Lung (tissue), 12 donors: Measurements from ENCODE around the gene WNK2. TPM values are rescaled to one million over a fixed set of nuclear protein-coding genes. Genes with fewer than 3 reads are reported as not detected.

ENCODE experiments used
- ATAC-seq: fragments of 200-7000 bp; cut with Tn5 transposase; one replicate; pipeline ENCODE4 v1.9.1; 2020; ENCODE audit warnings: moderate number of reproducible peaks; ENCODE audit not compliant: insufficient read depth, low FRiP score
- DNase-seq, 3 donors: peaks; one replicate each; pipeline ENCODE4 v3.0.0-alpha.2; 2013 to 2017
- H3K27ac ChIP-seq, 2 donors: one replicate each; pipeline ENCODE4 v1.5.1; 2013; ENCODE audit warnings: mild to moderate bottlenecking in 2 of 2, moderate library complexity in 2 of 2, control low read depth in 1 of 2, inconsistent platforms in 1 of 2, low read depth in 1 of 2, low read length in 1 of 2
- H3K27me3 ChIP-seq, 3 donors: one replicate each; pipeline ENCODE4 v1.5.1; 2013; ENCODE audit warnings: low read length in 2 of 3; ENCODE audit not compliant: control insufficient read depth in 3 of 3, insufficient read depth in 3 of 3
- H3K36me3 ChIP-seq, 4 donors: one replicate each; pipeline ENCODE4 v1.5.1; 2013; ENCODE audit warnings: low read length in 4 of 4, mild to moderate bottlenecking in 1 of 4, moderate library complexity in 1 of 4; ENCODE audit not compliant: control insufficient read depth in 4 of 4, insufficient read depth in 4 of 4
- H3K4me1 ChIP-seq, 5 donors: one replicate each; pipeline ENCODE4 v1.5.1; 2013; ENCODE audit warnings: low read length in 5 of 5, mild to moderate bottlenecking in 2 of 5, moderate library complexity in 1 of 5; ENCODE audit not compliant: control insufficient read depth in 5 of 5, insufficient read depth in 5 of 5
- H3K4me3 ChIP-seq: one replicate; pipeline ENCODE4 v1.5.1; 2013; ENCODE audit warnings: mild to moderate bottlenecking, control low read depth, moderate library complexity
- H3K9ac ChIP-seq, 2 donors: one replicate each; pipeline ENCODE4 v1.5.1; 2013; ENCODE audit warnings: low read length in 2 of 2, control low read depth in 1 of 2; ENCODE audit not compliant: insufficient read depth in 1 of 2
- H3K9me3 ChIP-seq, 4 donors: one replicate each; pipeline ENCODE4 v1.5.1; 2013; ENCODE audit warnings: low read length in 3 of 4, mild to moderate bottlenecking in 1 of 4, moderate library complexity in 1 of 4; ENCODE audit not compliant: control insufficient read depth in 4 of 4, insufficient read depth in 3 of 4
- WGBS, 2 donors: extraction: QIAGEN DNeasy Blood & Tissue Kit; methylation state at CpG; one replicate each; pipeline ENCODE4 v1.1.7; 2013; 5-methylcytosine and 5-hydroxymethylcytosine counted together
- polyA plus RNA-seq, 2 donors: library from polyadenylated mRNA; stranded (reverse); fragments of 200-250 nt; gene quantifications; one replicate each; pipeline ENCODE4 v1.2.1, GENCODE V29; 2013
- total RNA-seq, 2 donors: library from RNA; depleted of rRNA in 1 of 2; stranded (reverse); fragments of >200 nt in 1 of 2; gene quantifications; one replicate each; pipeline ENCODE4 v1.2.1, GENCODE V29; 2014 to 2021
- TF ChIP-seq, protein P1 (sequence below): IDR thresholded peaks from 2 replicates; pipeline ENCODE4 v1.5.1; 2012; ENCODE audit warnings: mild to moderate bottlenecking; ENCODE audit errors: control extremely low read depth, extremely low read depth
- donor health status: control.
- donor health status: control.
- donor health status: Bipolar disorder and iron deficiency.
- donor health status: healthy.
- donor health status: DM: yes; HTN: yes; CAD: no.

Gene WNK2
- total and polyA plus RNA-seq, 4 donors = 1.00 to 8.5 (median 2.9) TPM

DNA sequence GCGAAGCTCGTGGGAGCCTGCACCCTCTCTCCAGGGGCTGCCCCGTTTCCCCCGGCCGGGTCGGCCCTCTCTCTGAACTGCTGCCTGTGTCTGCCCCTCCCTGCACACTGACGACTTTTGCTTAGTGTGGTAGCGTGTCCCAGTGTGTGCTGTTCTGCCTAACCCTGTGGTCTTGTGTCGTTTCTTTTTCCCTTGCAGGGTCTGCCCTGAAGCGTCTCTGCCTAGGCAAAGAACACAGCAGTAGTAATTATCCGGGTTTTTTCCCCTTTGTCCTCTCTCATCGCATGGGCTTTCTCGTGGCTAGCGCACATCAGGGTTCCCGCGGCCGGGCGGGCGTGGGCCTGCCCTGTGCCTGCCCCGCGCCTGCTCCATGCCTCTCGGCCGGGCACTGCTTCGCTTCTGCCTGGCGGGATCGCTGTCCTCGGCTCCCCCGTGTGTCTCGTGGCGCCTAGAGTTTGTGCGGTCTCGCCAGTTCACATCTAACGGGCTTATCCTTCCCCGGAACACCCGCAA is 122.7 kb downstream of the WNK2 start:
- Histone ChIP-seq H3K4me1 (no peaks in the 10 kb centered on the region), H3K27ac (no peak overlapping the region), H3K36me3 (no peaks in the 10 kb centered on the region), H3K4me3 (no peak overlapping the region), H3K27me3 (no peaks in the 10 kb centered on the region), H3K9ac (no peak overlapping the region), H3K9me3 (peaks cover 0 to 2% (median 0%) of the 10 kb centered on the region in 4 donors)
- ATAC-seq (no peak), DNase-seq (peak in 1 of 3 donors; percentile 9)
- TF ChIP-seq, protein P1, sequence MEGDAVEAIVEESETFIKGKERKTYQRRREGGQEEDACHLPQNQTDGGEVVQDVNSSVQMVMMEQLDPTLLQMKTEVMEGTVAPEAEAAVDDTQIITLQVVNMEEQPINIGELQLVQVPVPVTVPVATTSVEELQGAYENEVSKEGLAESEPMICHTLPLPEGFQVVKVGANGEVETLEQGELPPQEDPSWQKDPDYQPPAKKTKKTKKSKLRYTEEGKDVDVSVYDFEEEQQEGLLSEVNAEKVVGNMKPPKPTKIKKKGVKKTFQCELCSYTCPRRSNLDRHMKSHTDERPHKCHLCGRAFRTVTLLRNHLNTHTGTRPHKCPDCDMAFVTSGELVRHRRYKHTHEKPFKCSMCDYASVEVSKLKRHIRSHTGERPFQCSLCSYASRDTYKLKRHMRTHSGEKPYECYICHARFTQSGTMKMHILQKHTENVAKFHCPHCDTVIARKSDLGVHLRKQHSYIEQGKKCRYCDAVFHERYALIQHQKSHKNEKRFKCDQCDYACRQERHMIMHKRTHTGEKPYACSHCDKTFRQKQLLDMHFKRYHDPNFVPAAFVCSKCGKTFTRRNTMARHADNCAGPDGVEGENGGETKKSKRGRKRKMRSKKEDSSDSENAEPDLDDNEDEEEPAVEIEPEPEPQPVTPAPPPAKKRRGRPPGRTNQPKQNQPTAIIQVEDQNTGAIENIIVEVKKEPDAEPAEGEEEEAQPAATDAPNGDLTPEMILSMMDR = no peak
- WGBS, 2 donors = 93 to 94% methylated on average over 35 of the region's 35 CpGs

DNA sequence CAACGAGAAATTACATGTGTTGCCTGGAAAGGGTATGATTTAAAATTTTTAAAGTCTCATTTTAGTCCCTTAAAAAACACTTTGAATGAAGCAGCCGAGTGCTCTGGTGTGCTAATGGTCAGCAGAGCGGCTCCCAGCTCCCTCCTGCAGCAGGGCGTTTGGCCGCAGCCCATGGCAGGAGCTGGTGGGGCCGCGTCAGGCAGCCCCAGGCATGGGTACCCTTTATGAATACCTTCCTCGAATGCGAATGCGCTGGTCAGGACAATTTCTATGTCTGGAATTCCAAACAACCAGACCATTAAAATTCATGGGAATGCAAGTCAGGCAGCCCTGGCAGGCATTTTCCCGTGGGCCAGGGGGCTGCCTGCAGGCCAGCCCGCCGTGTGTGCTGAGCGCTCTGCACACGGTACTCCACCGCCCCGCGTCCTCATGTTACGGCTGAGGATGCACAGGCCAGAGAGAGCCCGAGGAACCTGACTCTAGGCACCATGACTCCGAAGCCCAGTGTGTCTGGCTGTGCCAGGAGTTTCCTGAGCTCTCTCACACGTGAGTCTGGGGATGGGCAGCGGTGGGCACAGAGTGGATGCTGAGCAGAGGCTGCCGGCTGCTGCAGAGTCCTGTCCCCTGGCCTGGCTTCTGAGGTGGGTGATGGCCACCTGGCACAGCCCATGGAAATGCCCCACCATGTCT is 123.7 kb downstream of the WNK2 start:
- WGBS, 2 donors = 95% methylated on average over 24 of the region's 24 CpGs

DNA sequence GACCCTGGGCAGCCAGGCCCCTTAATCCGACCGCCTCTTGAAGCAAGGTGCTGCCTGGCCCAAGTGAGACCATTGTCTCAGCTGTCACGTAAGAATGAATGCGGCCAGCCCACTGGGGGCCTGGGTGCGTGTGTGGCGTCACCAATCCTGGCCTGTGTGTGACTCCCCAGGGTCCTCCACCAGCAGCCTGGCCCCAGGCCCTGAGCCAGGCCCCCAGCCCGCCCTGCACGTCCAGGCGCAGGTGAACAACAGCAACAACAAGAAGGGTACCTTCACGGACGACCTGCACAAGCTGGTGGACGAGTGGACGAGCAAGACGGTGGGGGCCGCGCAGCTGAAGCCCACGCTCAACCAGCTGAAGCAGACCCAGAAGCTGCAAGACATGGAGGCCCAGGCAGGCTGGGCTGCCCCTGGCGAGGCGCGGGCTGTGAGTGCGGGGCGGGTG is 124.2 kb downstream of the WNK2 start:
- no peaks in the 10 kb centered on the region for H3K36me3 ChIP-seq
- 94 to 95% methylated on average over 22 of the region's 22 CpGs for WGBS, 2 donors
- H3K9ac ChIP-seq = no peak overlapping the region
- H3K9me3 ChIP-seq = peaks cover 0 to 2% (median 0%) of the 10 kb centered on the region in 4 donors
- peak in 1 of 3 donors; percentile 11 for DNase-seq
- H3K4me3 ChIP-seq = no peak overlapping the region
- TF ChIP-seq, protein P1 = no peak
- no peaks in the 10 kb centered on the region for H3K27me3 ChIP-seq
- H3K4me1 ChIP-seq = no peaks in the 10 kb centered on the region
- H3K27ac ChIP-seq = no peak overlapping the region
- no peak for ATAC-seq

More for the DNA sequence above, 123.7 kb downstream of the WNK2 start:
- H3K36me3 ChIP-seq = no peaks in the 10 kb centered on the region
- no peak for ATAC-seq
- H3K27me3 ChIP-seq = no peaks in the 10 kb centered on the region
- peaks cover 0 to 2% (median 0%) of the 10 kb centered on the region in 4 donors for H3K9me3 ChIP-seq
- DNase-seq = peak in 1 of 3 donors; percentile 5
- no peak overlapping the region for H3K27ac ChIP-seq
- no peaks in the 10 kb centered on the region for H3K4me1 ChIP-seq
- H3K4me3 ChIP-seq = no peak overlapping the region
- no peak overlapping the region for H3K9ac ChIP-seq
- TF ChIP-seq, protein P1 = no peak
